ENCODE measurements around the gene PDLIM7. TPM values are rescaled to one million over a fixed set of nuclear protein-coding genes. Genes with fewer than 3 reads are reported as not detected.

Gene PDLIM7
- polyA plus RNA-seq, 1 of the 3 experiments (the other 2 are of a cell fraction) = 206 TPM

- peaks cover 66% of the 10 kb centered on the region for H4K20me1 ChIP-seq (ENCODE audit: insufficient read depth)
- WGBS (ENCODE audit: low lambda C conversion rate) = 63% methylated on average over 23 of the region's 24 CpGs
- no peaks in the 10 kb centered on the region for H3K79me2 ChIP-seq (ENCODE audit: insufficient read depth)
- H3K4me1 ChIP-seq (ENCODE audit: control insufficient read depth in 1 of 2, insufficient read depth in 2 of 2, low read depth in 1 of 2, low read length in 1 of 2) = peaks cover 12 to 74% of the 10 kb centered on the region in 2 experiments
- peaks cover 14 to 44% of the 10 kb centered on the region in 2 experiments for H3K36me3 ChIP-seq (replicated peaks in 1 of 2; ENCODE audit: control insufficient read depth in 1 of 2, insufficient read depth in 2 of 2, low read length in 1 of 2)
- H3K4me3 ChIP-seq (ENCODE audit: low read depth in 2 of 2, low read length in 1 of 2) = no peak overlapping the region; a peak in 1 of 4 replicates
- H3K9me3 ChIP-seq = no peaks in the 10 kb centered on the region
- ChIA-PET CTCF (interaction anchor here (0.5 to 15.5 kb wide), 30 partner anchors 8 to 359 kb away, joined by 3 to 375 read pairs (median 4); partner anchors contain the start of genes DBN1, F12, GRK6 and PDLIM7), POLR2A (interaction anchor here (0.6 to 4.9 kb wide), 9 partner anchors 15 to 54 kb away, joined by 3 to 72 read pairs (median 4); partner anchors contain the start of gene PDLIM7)
- H3F3A ChIP-seq (replicated peaks; ENCODE audit: insufficient read depth) = peaks cover 39% of the 10 kb centered on the region
- no peaks in the 10 kb centered on the region for H3K9me2 ChIP-seq
- peak; percentile 92 for DNase-seq
- H3K9ac ChIP-seq = no peak overlapping the region
- no peaks in the 10 kb centered on the region for H3K27me3 ChIP-seq (ENCODE audit: insufficient read depth)
- peak overlapping the region; percentile 57; the same call in 1 of the 2 replicates for H3K4me2 ChIP-seq
- peak overlapping the region; percentile 61 to 77; a peak in 3 of 4 replicates for H3K27ac ChIP-seq (ENCODE audit: low read depth in 2 of 2, low read length in 1 of 2)
- peak; percentile 50 for TF ChIP-seq CTCF (IDR thresholded peaks at IDR 0.05)
- TF ChIP-seq SMC3 (IDR thresholded peaks at IDR 0.05; ENCODE audit: low read depth, low read length) = no peak
- TF ChIP-seq IRF3 (IDR thresholded peaks at IDR 0.05; ENCODE audit: low read depth, low read length) = peak; percentile 40; the same call in 1 of the 2 replicates
- TF ChIP-seq POLR2AphosphoS5 (IDR thresholded peaks at IDR 0.05; ENCODE audit: low read depth, low read length) = 0 out of 2 replicates have a peak, but pooled peaks have one; percentile 30
- TF ChIP-seq PBX3 (IDR thresholded peaks at IDR 0.05) = peak; percentile 88
- TF ChIP-seq RCOR1 (IDR thresholded peaks at IDR 0.05; ENCODE audit: low read length) = peak; percentile 49
- TF ChIP-seq RAD21 (IDR thresholded peaks at IDR 0.05; ENCODE audit: low read length) = no peak
- TF ChIP-seq MXI1 (IDR thresholded peaks at IDR 0.05; ENCODE audit: low read depth, low read length) = peak; percentile 90
- TF ChIP-seq RFX5 (IDR thresholded peaks at IDR 0.05; ENCODE audit: low read length) = peak; percentile 98
- no peak overlapping the region for H2AFZ ChIP-seq (ENCODE audit: low read depth)
These were observed 40.2 kb downstream of the PDLIM7 start for GRCh38 chr5:177456976-177457851.

- Histone ChIP-seq H3K27ac (ENCODE audit: low read depth in 2 of 2, low read length in 1 of 2) (peak overlapping the region; percentile 61 to 77; a peak in 3 of 4 replicates), H3K4me1 (ENCODE audit: control insufficient read depth in 1 of 2, insufficient read depth in 2 of 2, low read depth in 1 of 2, low read length in 1 of 2) (peaks cover 12 to 80% of the 10 kb centered on the region in 2 experiments), H2AFZ (ENCODE audit: low read depth) (no peak overlapping the region), H4K20me1 (ENCODE audit: insufficient read depth) (peaks cover 66% of the 10 kb centered on the region), H3K27me3 (ENCODE audit: insufficient read depth) (no peaks in the 10 kb centered on the region), H3K9me2 (no peaks in the 10 kb centered on the region), H3K36me3 (replicated peaks in 1 of 2; ENCODE audit: control insufficient read depth in 1 of 2, insufficient read depth in 2 of 2, low read length in 1 of 2) (peaks cover 13 to 41% of the 10 kb centered on the region in 2 experiments), H3K79me2 (ENCODE audit: insufficient read depth) (no peaks in the 10 kb centered on the region), H3K4me2 (peak overlapping the region; percentile 57; the same call in 1 of the 2 replicates), H3K9me3 (no peaks in the 10 kb centered on the region), H3K4me3 (ENCODE audit: low read depth in 2 of 2, low read length in 1 of 2) (peak overlapping the region in 1 of 2 experiments; percentile 19; a peak in 1 of 4 replicates), H3F3A (replicated peaks; ENCODE audit: insufficient read depth) (peaks cover 38% of the 10 kb centered on the region), H3K9ac (no peak overlapping the region)
- ChIA-PET CTCF (interaction anchor here (0.5 to 15.5 kb wide), 23 partner anchors 8 to 147 kb away, joined by 3 to 375 read pairs (median 6); partner anchors contain the start of genes DBN1, F12, GRK6 and PDLIM7), POLR2A (interaction anchor here (1.1 to 4.9 kb wide), 3 partner anchors 24 to 53 kb away, joined by 3 to 72 read pairs (median 3); no protein-coding TSS in a partner anchor)
- 37% methylated on average over 12 of the region's 12 CpGs for WGBS (ENCODE audit: low lambda C conversion rate)
- no peak for TF ChIP-seq IRF3 (IDR thresholded peaks at IDR 0.05; ENCODE audit: low read depth, low read length)
- no peak for DNase-seq
These were observed 40.8 kb downstream of the PDLIM7 start for GRCh38 chr5:177456591-177456964.
